Stimulated activated CD4-positive, alpha-beta T cell treated with anti-CD3 and anti-CD28 coated beads, Interleukin-4, amount 100 ng/mL, for 1 hour (primary cell): Measurements from ENCODE around the gene ULK4.
"Not testable (repeated sequence)": the region's sequence is repeated elsewhere in the genome, so short reads cannot be mapped to it uniquely, and the experiment has no call there.

Experiments
- DNase-seq: peaks from one replicate; pipeline ENCODE4 v3.0.0-alpha.2; 2020

Gene ULK4

GRCh38 chr3:41683666-41684350 is 278.1 kb downstream of the ULK4 start:
- no peak for DNase-seq

- DNase-seq, result no peak
These were observed 278.9 kb downstream of the ULK4 start for GRCh38 chr3:41682996-41683395.

- no peak for DNase-seq
These were observed 279.5 kb downstream of the ULK4 start for GRCh38 chr3:41682382-41682781.

GRCh38 chr3:41681479-41681878 is 280.4 kb downstream of the ULK4 start:
- no peak for DNase-seq

GRCh38 chr3:41679374-41679773 is 282.5 kb downstream of the ULK4 start:
- DNase-seq, result no peak

- DNase-seq, result not testable (repeated sequence)
These were observed 286.8 kb downstream of the ULK4 start for GRCh38 chr3:41675102-41675501.

GRCh38 chr3:41674449-41674848 is 287.5 kb downstream of the ULK4 start:
- DNase-seq, result no peak

- no peak for DNase-seq
These were observed 288.3 kb downstream of the ULK4 start for GRCh38 chr3:41673650-41674049.

- no peak for DNase-seq
These were observed 293.5 kb downstream of the ULK4 start for GRCh38 chr3:41668379-41668778.

- no peak for DNase-seq
These were observed 299.6 kb downstream of the ULK4 start for GRCh38 chr3:41662288-41662687.

- DNase-seq, result no peak
These were observed 300.1 kb downstream of the ULK4 start for GRCh38 chr3:41661796-41662195.

GRCh38 chr3:41660510-41660909 is 301.4 kb downstream of the ULK4 start:
- no peak for DNase-seq

- DNase-seq, result no peak
These were observed 308.2 kb downstream of the ULK4 start for GRCh38 chr3:41653571-41654239.

- no peak for DNase-seq
These were observed 309.0 kb downstream of the ULK4 start for GRCh38 chr3:41652931-41653330.

GRCh38 chr3:41652506-41652905 is 309.4 kb downstream of the ULK4 start:
- DNase-seq, result no peak

- no peak for DNase-seq
These were observed 310.2 kb downstream of the ULK4 start for GRCh38 chr3:41651718-41652117.

GRCh38 chr3:41650406-41650805 is 311.5 kb downstream of the ULK4 start:
- DNase-seq, result no peak

GRCh38 chr3:41649129-41649739 is 312.7 kb downstream of the ULK4 start:
- no peak for DNase-seq

- not testable (repeated sequence) for DNase-seq
These were observed 314.2 kb downstream of the ULK4 start for GRCh38 chr3:41647730-41648129.

- no peak for DNase-seq
These were observed 321.8 kb downstream of the ULK4 start for GRCh38 chr3:41640076-41640475.

GRCh38 chr3:41638381-41638780 is 323.5 kb downstream of the ULK4 start:
- DNase-seq, result no peak

- DNase-seq, result no peak
These were observed 329.2 kb downstream of the ULK4 start for GRCh38 chr3:41632700-41633099.

- no peak for DNase-seq
These were observed 331.2 kb downstream of the ULK4 start for GRCh38 chr3:41630708-41631107.

GRCh38 chr3:41629986-41630385 is 331.9 kb downstream of the ULK4 start:
- DNase-seq, result no peak
